Dendritic cell treated with granulocyte-macrophage colony-stimulating factor and Interleukin-4, amounts not matched to agents 40 ng/mL and 50 ng/mL, for 4 days (primary cell): Measurements from ENCODE around the gene PAQR7.

Experiments used
- H3K27ac Mint-ChIP-seq: one replicate; pipeline ENCODE4 v1.8.0; 2022; ENCODE audit warnings: mild to moderate bottlenecking, mixed read lengths
- H3K27me3 Mint-ChIP-seq: one replicate; pipeline ENCODE4 v1.8.0; 2022; ENCODE audit warnings: mild to moderate bottlenecking, mixed read lengths
- H3K36me3 Mint-ChIP-seq: one replicate; pipeline ENCODE4 v1.8.0; 2022; ENCODE audit warnings: low read depth, mixed read lengths
- H3K4me1 Mint-ChIP-seq: one replicate; pipeline ENCODE4 v1.8.0; 2022; ENCODE audit warnings: low read depth, mixed read lengths
- H3K4me3 Mint-ChIP-seq: one replicate; pipeline ENCODE4 v1.8.0; 2022; ENCODE audit warnings: mild to moderate bottlenecking, moderate library complexity, mixed read lengths
- H3K9me3 Mint-ChIP-seq: one replicate; pipeline ENCODE4 v1.8.0; 2022; ENCODE audit warnings: mixed read lengths
- intact Hi-C: fragments of 100-400 bp; cut with micrococcal nuclease; formaldehyde crosslinking; loops from one replicate; pipeline ENCODE4 v1.15.0; 2022

The PAQR7 gene

GRCh38 chr1:25873120-25873519 is 2.4 kb downstream of the PAQR7 start:
- Mint-ChIP-seq H3K4me1 (peaks cover 56% of the 10 kb centered on the region), H3K4me3 (no peak overlapping the region), H3K9me3 (no peaks in the 10 kb centered on the region), H3K36me3 (peaks cover 12% of the 10 kb centered on the region), H3K27ac (peak overlapping the region; percentile 45), H3K27me3 (peaks cover 11% of the 10 kb centered on the region)
- intact Hi-C loops: no loop called here

- intact Hi-C loops: no loop called here
- Mint-ChIP-seq H3K36me3 (peaks cover 12% of the 10 kb centered on the region), H3K9me3 (no peaks in the 10 kb centered on the region), H3K4me1 (peaks cover 59% of the 10 kb centered on the region), H3K4me3 (no peak overlapping the region), H3K27me3 (peaks cover 11% of the 10 kb centered on the region), H3K27ac (peak overlapping the region; percentile 45)
These were observed 2.8 kb downstream of the PAQR7 start for GRCh38 chr1:25872713-25873112.

- no peak overlapping the region for H3K4me3 Mint-ChIP-seq
- H3K27me3 Mint-ChIP-seq: peaks cover 9% of the 10 kb centered on the region
These were observed 3.6 kb downstream of the PAQR7 start for GRCh38 chr1:25871704-25872494.

GRCh38 chr1:25871086-25871703 is 4.3 kb downstream of the PAQR7 start:
- intact Hi-C loops: no loop called here
- no peaks in the 10 kb centered on the region for H3K9me3 Mint-ChIP-seq
- no peak overlapping the region for H3K4me3 Mint-ChIP-seq
- no peak overlapping the region for H3K27ac Mint-ChIP-seq
- H3K36me3 Mint-ChIP-seq: peaks cover 12% of the 10 kb centered on the region
- H3K4me1 Mint-ChIP-seq: peaks cover 53% of the 10 kb centered on the region
- peaks cover 6% of the 10 kb centered on the region for H3K27me3 Mint-ChIP-seq

More at GRCh38 chr1:25871704-25872494, 3.6 kb downstream of the PAQR7 start:
- Mint-ChIP-seq H3K36me3 (peaks cover 12% of the 10 kb centered on the region), H3K9me3 (no peaks in the 10 kb centered on the region), H3K27ac (no peak overlapping the region), H3K4me1 (peaks cover 60% of the 10 kb centered on the region)
- intact Hi-C loops: no loop called here

- peak overlapping the region; percentile 15 for H3K27ac Mint-ChIP-seq
- peaks cover 3% of the 10 kb centered on the region for H3K27me3 Mint-ChIP-seq
- peaks cover 49% of the 10 kb centered on the region for H3K4me1 Mint-ChIP-seq
- intact Hi-C loops: no loop called here
- H3K36me3 Mint-ChIP-seq: peaks cover 12% of the 10 kb centered on the region
- H3K9me3 Mint-ChIP-seq: no peaks in the 10 kb centered on the region
- no peak overlapping the region for H3K4me3 Mint-ChIP-seq
These were observed 4.9 kb downstream of the PAQR7 start for GRCh38 chr1:25870614-25871013.

- Mint-ChIP-seq H3K36me3 (peaks cover 12% of the 10 kb centered on the region), H3K27ac (peak overlapping the region; percentile 15), H3K4me3 (no peak overlapping the region), H3K4me1 (peaks cover 47% of the 10 kb centered on the region), H3K27me3 (peaks cover 2% of the 10 kb centered on the region), H3K9me3 (no peaks in the 10 kb centered on the region)
- intact Hi-C loops: no loop called here
These were observed 5.5 kb downstream of the PAQR7 start for GRCh38 chr1:25869909-25870606.

GRCh38 chr1:25867210-25867991 is 8.1 kb downstream of the PAQR7 start:
- intact Hi-C loops: no loop called here
- peaks cover 25% of the 10 kb centered on the region for H3K36me3 Mint-ChIP-seq
- H3K4me1 Mint-ChIP-seq: peaks cover 36% of the 10 kb centered on the region
- H3K27ac Mint-ChIP-seq: no peak overlapping the region
- H3K9me3 Mint-ChIP-seq: no peaks in the 10 kb centered on the region
- H3K4me3 Mint-ChIP-seq: no peak overlapping the region
- no peaks in the 10 kb centered on the region for H3K27me3 Mint-ChIP-seq

- H3K36me3 Mint-ChIP-seq: peaks cover 26% of the 10 kb centered on the region
- no peak overlapping the region for H3K4me3 Mint-ChIP-seq
- intact Hi-C loops: no loop called here
- peak overlapping the region; percentile 10 for H3K27ac Mint-ChIP-seq
- peaks cover 36% of the 10 kb centered on the region for H3K4me1 Mint-ChIP-seq
- H3K9me3 Mint-ChIP-seq: no peaks in the 10 kb centered on the region
- H3K27me3 Mint-ChIP-seq: no peaks in the 10 kb centered on the region
These were observed 9.2 kb downstream of the PAQR7 start for GRCh38 chr1:25866288-25866687.

GRCh38 chr1:25864434-25864833 is 11.1 kb downstream of the PAQR7 start:
- Mint-ChIP-seq H3K9me3 (no peaks in the 10 kb centered on the region), H3K27ac (peak overlapping the region; percentile 3), H3K36me3 (peaks cover 24% of the 10 kb centered on the region), H3K27me3 (no peaks in the 10 kb centered on the region), H3K4me1 (peaks cover 33% of the 10 kb centered on the region), H3K4me3 (no peak overlapping the region)
- intact Hi-C loops: loop anchor here (5.0 kb wide), 1 partner anchor 432 kb away; the partner anchor contains the start of gene MACO1

- Mint-ChIP-seq H3K4me3 (no peak overlapping the region), H3K27ac (peak overlapping the region; percentile 3), H3K9me3 (no peaks in the 10 kb centered on the region), H3K36me3 (peaks cover 24% of the 10 kb centered on the region), H3K4me1 (peaks cover 40% of the 10 kb centered on the region), H3K27me3 (no peaks in the 10 kb centered on the region)
- intact Hi-C loops: loop anchor here (5.0 kb wide), 1 partner anchor 431 kb away; the partner anchor contains the start of gene MACO1
These were observed 11.8 kb downstream of the PAQR7 start for GRCh38 chr1:25863486-25864262.

- peak overlapping the region; percentile 98 for H3K27ac Mint-ChIP-seq
These were observed 12.6 kb downstream of the PAQR7 start for GRCh38 chr1:25862785-25863485.

More at GRCh38 chr1:25862785-25863485, 12.6 kb downstream of the PAQR7 start:
- Mint-ChIP-seq H3K4me3 (no peak overlapping the region), H3K4me1 (peaks cover 44% of the 10 kb centered on the region), H3K9me3 (no peaks in the 10 kb centered on the region), H3K36me3 (peaks cover 24% of the 10 kb centered on the region), H3K27me3 (no peaks in the 10 kb centered on the region)
- intact Hi-C loops: loop anchor here (5.0 kb wide), 1 partner anchor 431 kb away; the partner anchor contains the start of gene MACO1
